Measurements from ENCODE around the gene TTC34.

Gene TTC34

GRCh38 chr1:2834741-2835564 lies 33.5 kb upstream of the TTC34 start:
- Histone ChIP-seq H3K4me1 (ENCODE audit: control insufficient read depth, insufficient read depth, low read length) (no peaks in the 10 kb centered on the region), H3K9ac (ENCODE audit: low read length) (no peak overlapping the region), H3K9me3 (ENCODE audit: control insufficient read depth, low read length) (no peaks in the 10 kb centered on the region), H3K4me3 (ENCODE audit: low read length) (no peak overlapping the region), H3K27me3 (ENCODE audit: control insufficient read depth, insufficient read depth, low read length) (peaks cover 7% of the 10 kb centered on the region), H3K36me3 (ENCODE audit: control insufficient read depth, insufficient read depth, low read length) (no peaks in the 10 kb centered on the region)

GRCh38 chr1:2834146-2834475 lies 32.6 kb upstream of the TTC34 start:
- Histone ChIP-seq H3K4me1 (ENCODE audit: control insufficient read depth, insufficient read depth, low read length) (no peaks in the 10 kb centered on the region), H3K36me3 (ENCODE audit: control insufficient read depth, insufficient read depth, low read length) (no peaks in the 10 kb centered on the region), H3K9ac (ENCODE audit: low read length) (no peak overlapping the region), H3K4me3 (ENCODE audit: low read length) (no peak overlapping the region), H3K9me3 (ENCODE audit: control insufficient read depth, low read length) (no peaks in the 10 kb centered on the region), H3K27me3 (ENCODE audit: control insufficient read depth, insufficient read depth, low read length) (peaks cover 7% of the 10 kb centered on the region)

GRCh38 chr1:2833454-2834145 lies 32.1 kb upstream of the TTC34 start:
- Histone ChIP-seq H3K9ac (ENCODE audit: low read length) (no peak overlapping the region), H3K4me3 (ENCODE audit: low read length) (no peak overlapping the region), H3K4me1 (ENCODE audit: control insufficient read depth, insufficient read depth, low read length) (no peaks in the 10 kb centered on the region), H3K36me3 (ENCODE audit: control insufficient read depth, insufficient read depth, low read length) (no peaks in the 10 kb centered on the region), H3K9me3 (ENCODE audit: control insufficient read depth, low read length) (no peaks in the 10 kb centered on the region), H3K27me3 (ENCODE audit: control insufficient read depth, insufficient read depth, low read length) (peaks cover 7% of the 10 kb centered on the region)

- Histone ChIP-seq H3K4me1 (ENCODE audit: control insufficient read depth, insufficient read depth, low read length) (no peaks in the 10 kb centered on the region), H3K9ac (ENCODE audit: low read length) (no peak overlapping the region), H3K4me3 (ENCODE audit: low read length) (no peak overlapping the region), H3K36me3 (ENCODE audit: control insufficient read depth, insufficient read depth, low read length) (no peaks in the 10 kb centered on the region), H3K9me3 (ENCODE audit: control insufficient read depth, low read length) (no peaks in the 10 kb centered on the region), H3K27me3 (ENCODE audit: control insufficient read depth, insufficient read depth, low read length) (peaks cover 7% of the 10 kb centered on the region)
Observed at GRCh38 chr1:2832506-2833453, 31.3 kb upstream of the TTC34 start.

GRCh38 chr1:2831596-2832212 lies 30.2 kb upstream of the TTC34 start:
- Histone ChIP-seq H3K9me3 (ENCODE audit: control insufficient read depth, low read length) (no peaks in the 10 kb centered on the region), H3K36me3 (ENCODE audit: control insufficient read depth, insufficient read depth, low read length) (no peaks in the 10 kb centered on the region), H3K4me3 (ENCODE audit: low read length) (no peak overlapping the region), H3K27me3 (ENCODE audit: control insufficient read depth, insufficient read depth, low read length) (peaks cover 7% of the 10 kb centered on the region), H3K9ac (ENCODE audit: low read length) (no peak overlapping the region), H3K4me1 (ENCODE audit: control insufficient read depth, insufficient read depth, low read length) (no peaks in the 10 kb centered on the region)

GRCh38 chr1:2830761-2831425 lies 29.4 kb upstream of the TTC34 start:
- Histone ChIP-seq H3K27me3 (ENCODE audit: control insufficient read depth, insufficient read depth, low read length) (peaks cover 7% of the 10 kb centered on the region), H3K36me3 (ENCODE audit: control insufficient read depth, insufficient read depth, low read length) (no peaks in the 10 kb centered on the region), H3K4me1 (ENCODE audit: control insufficient read depth, insufficient read depth, low read length) (no peaks in the 10 kb centered on the region), H3K9ac (ENCODE audit: low read length) (no peak overlapping the region), H3K9me3 (ENCODE audit: control insufficient read depth, low read length) (no peaks in the 10 kb centered on the region), H3K4me3 (ENCODE audit: low read length) (no peak overlapping the region)

- Histone ChIP-seq H3K4me3 (ENCODE audit: low read length) (no peak overlapping the region), H3K36me3 (ENCODE audit: control insufficient read depth, insufficient read depth, low read length) (no peaks in the 10 kb centered on the region), H3K9ac (ENCODE audit: low read length) (no peak overlapping the region), H3K4me1 (ENCODE audit: control insufficient read depth, insufficient read depth, low read length) (no peaks in the 10 kb centered on the region), H3K9me3 (ENCODE audit: control insufficient read depth, low read length) (no peaks in the 10 kb centered on the region), H3K27me3 (ENCODE audit: control insufficient read depth, insufficient read depth, low read length) (peaks cover 11% of the 10 kb centered on the region)
Observed at GRCh38 chr1:2829846-2830615, 28.5 kb upstream of the TTC34 start.

GRCh38 chr1:2828586-2829250 lies 27.2 kb upstream of the TTC34 start:
- Histone ChIP-seq H3K4me1 (ENCODE audit: control insufficient read depth, insufficient read depth, low read length) (no peaks in the 10 kb centered on the region), H3K36me3 (ENCODE audit: control insufficient read depth, insufficient read depth, low read length) (no peaks in the 10 kb centered on the region), H3K9me3 (ENCODE audit: control insufficient read depth, low read length) (no peaks in the 10 kb centered on the region), H3K27me3 (ENCODE audit: control insufficient read depth, insufficient read depth, low read length) (peaks cover 10% of the 10 kb centered on the region), H3K9ac (ENCODE audit: low read length) (no peak overlapping the region), H3K4me3 (ENCODE audit: low read length) (no peak overlapping the region)

GRCh38 chr1:2826736-2827292 lies 25.3 kb upstream of the TTC34 start:
- no peaks in the 10 kb centered on the region for H3K9me3 ChIP-seq (ENCODE audit: control insufficient read depth, low read length)
- H3K36me3 ChIP-seq (ENCODE audit: control insufficient read depth, insufficient read depth, low read length), result no peaks in the 10 kb centered on the region
- H3K27me3 ChIP-seq (ENCODE audit: control insufficient read depth, insufficient read depth, low read length), result peaks cover 14% of the 10 kb centered on the region
- no peaks in the 10 kb centered on the region for H3K4me1 ChIP-seq (ENCODE audit: control insufficient read depth, insufficient read depth, low read length)
- H3K4me3 ChIP-seq (ENCODE audit: low read length), result no peak overlapping the region
- no peak overlapping the region for H3K9ac ChIP-seq (ENCODE audit: low read length)

- no peaks in the 10 kb centered on the region for H3K36me3 ChIP-seq (ENCODE audit: control insufficient read depth, insufficient read depth, low read length)
- H3K9ac ChIP-seq (ENCODE audit: low read length), result no peak overlapping the region
- H3K9me3 ChIP-seq (ENCODE audit: control insufficient read depth, low read length), result no peaks in the 10 kb centered on the region
- H3K4me3 ChIP-seq (ENCODE audit: low read length), result no peak overlapping the region
- H3K4me1 ChIP-seq (ENCODE audit: control insufficient read depth, insufficient read depth, low read length), result no peaks in the 10 kb centered on the region
- peaks cover 14% of the 10 kb centered on the region for H3K27me3 ChIP-seq (ENCODE audit: control insufficient read depth, insufficient read depth, low read length)
Observed at GRCh38 chr1:2826316-2826715, 24.8 kb upstream of the TTC34 start.
